Neural progenitor cell (in vitro differentiated cells): ENCODE data around the gene DOK5.

ENCODE experiments used
- CTCF ChIP-seq: fragments of 200-600 bp; sonication (generic); IDR thresholded peaks from 2 replicates; pipeline ENCODE4 v1.5.1; 2017; ENCODE audit warnings: antibody characterized with exemption, mild to moderate bottlenecking
- EZH2 ChIP-seq: fragments of 200-600 bp; sonication (generic); IDR thresholded peaks from 2 replicates; pipeline ENCODE4 v1.6.1; 2017; ENCODE audit warnings: antibody characterized with exemption, mild to moderate bottlenecking, moderate library complexity

- peak; percentile 53 for TF ChIP-seq CTCF
- no peak for TF ChIP-seq EZH2
These were observed 3.9 kb downstream of the DOK5 start for GRCh38 chr20:54479138-54479906.
